ENCODE measurements around the gene UBE2G2. TPM values are rescaled to one million over a fixed set of nuclear protein-coding genes. Genes with fewer than 3 reads are reported as not detected.
A peak's percentile ranks its signal among the peaks of the same experiment; 100 is the strongest.

The UBE2G2 gene
- total RNA-seq, 6 donors from 2014 or later = 74.4 to 218 (median 80.1) TPM

DNA sequence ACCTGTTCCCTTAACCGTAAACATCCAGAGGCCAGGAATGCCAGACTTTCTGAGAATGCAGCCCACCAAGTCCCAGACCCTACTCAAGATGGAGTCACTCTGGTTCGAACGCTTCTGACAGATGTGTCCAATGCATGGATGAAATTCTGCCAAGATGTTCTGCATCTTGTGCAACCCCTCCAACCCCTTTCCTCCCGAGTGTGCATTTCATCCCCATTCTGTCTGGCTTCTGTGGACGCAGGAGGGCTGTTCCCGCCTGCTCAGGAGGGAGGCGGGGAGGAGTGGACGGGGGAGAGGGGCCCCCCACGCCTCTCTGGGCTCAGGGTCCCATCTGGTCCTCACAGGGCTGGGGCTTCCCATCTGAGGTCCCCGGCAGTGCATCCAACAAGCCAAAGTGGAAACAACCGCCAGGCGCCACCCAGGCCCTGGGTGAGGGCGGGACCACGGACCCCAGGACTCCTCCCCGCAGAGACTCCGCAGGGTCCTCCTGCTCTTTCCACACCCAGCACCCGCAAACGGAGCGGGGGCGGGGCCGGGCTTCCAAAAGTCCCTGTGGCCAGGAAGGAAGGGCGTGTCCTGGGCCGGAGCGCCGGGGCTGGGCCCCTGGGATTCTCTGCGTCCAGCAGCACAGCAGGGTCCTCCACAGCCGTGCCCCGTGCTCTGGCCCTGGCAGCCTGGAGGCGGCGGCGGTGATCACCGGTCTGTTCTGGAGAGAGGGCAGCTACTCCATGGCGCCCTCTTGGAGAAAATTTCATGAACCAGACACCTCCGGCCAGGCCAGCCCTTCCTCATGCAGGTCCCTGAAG lies 44.0 kb upstream of the UBE2G2 start:
- ATAC-seq (ENCODE audit: low FRiP score in 2 of 2) (peak; percentile 76 to 79), DNase-seq (peak; percentile 78 to 93)
- peak overlapping the region in 2 of 4 donors; percentile 42 to 48 for H3K27ac ChIP-seq
- WGBS, 2 donors = 6 to 36% methylated on average over 5 to 33 of the region's 34 CpGs
- peak overlapping the region in 3 of 4 donors; percentile 25 to 46 (median 37) for H3K4me3 ChIP-seq
- no peaks in the 10 kb centered on the region for H3K27me3 ChIP-seq
- H3K9me3 ChIP-seq = no peaks in the 10 kb centered on the region
- H3K36me3 ChIP-seq = peaks cover 17 to 25% (median 21%) of the 10 kb centered on the region in 4 donors
- TF ChIP-seq POLR2AphosphoS5 (IDR thresholded peaks at IDR 0.05) (peak in 1 of 2 donors; percentile 40), EP300 (IDR thresholded peaks at IDR 0.05) (peak in 1 of 4 donors; percentile 18), POLR2A (IDR thresholded peaks at IDR 0.05) (peak in 1 of 4 donors; percentile 19)
- TF ChIP-seq, protein P1, sequence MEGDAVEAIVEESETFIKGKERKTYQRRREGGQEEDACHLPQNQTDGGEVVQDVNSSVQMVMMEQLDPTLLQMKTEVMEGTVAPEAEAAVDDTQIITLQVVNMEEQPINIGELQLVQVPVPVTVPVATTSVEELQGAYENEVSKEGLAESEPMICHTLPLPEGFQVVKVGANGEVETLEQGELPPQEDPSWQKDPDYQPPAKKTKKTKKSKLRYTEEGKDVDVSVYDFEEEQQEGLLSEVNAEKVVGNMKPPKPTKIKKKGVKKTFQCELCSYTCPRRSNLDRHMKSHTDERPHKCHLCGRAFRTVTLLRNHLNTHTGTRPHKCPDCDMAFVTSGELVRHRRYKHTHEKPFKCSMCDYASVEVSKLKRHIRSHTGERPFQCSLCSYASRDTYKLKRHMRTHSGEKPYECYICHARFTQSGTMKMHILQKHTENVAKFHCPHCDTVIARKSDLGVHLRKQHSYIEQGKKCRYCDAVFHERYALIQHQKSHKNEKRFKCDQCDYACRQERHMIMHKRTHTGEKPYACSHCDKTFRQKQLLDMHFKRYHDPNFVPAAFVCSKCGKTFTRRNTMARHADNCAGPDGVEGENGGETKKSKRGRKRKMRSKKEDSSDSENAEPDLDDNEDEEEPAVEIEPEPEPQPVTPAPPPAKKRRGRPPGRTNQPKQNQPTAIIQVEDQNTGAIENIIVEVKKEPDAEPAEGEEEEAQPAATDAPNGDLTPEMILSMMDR (IDR thresholded peaks at IDR 0.05) = peak in 3 of 6 experiments; percentile 11 to 42 (median 25)
- H3K4me1 ChIP-seq = peaks cover 18 to 21% (median 20%) of the 10 kb centered on the region in 4 donors

DNA sequence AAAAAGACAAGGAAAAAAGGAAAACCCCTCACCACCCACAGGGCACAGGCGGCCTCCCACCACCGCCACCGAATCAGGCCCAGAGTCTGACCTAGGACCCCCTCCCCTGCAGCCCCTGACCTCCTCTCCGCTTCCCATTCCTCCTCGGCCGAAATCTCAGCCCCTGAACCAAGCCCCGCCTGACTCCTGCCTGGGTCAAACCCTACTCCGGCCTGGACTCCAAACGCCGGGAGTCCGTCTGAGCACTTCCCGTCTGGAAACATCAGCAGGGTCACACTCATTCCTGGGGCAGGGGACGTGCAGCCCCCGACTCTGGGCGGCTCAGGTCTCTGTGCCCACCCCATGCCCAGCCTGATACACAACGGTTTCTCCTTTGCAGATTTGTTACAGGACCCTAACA lies 42.6 kb upstream of the UBE2G2 start:
- H3K27ac ChIP-seq = no peak overlapping the region
- DNase-seq = no peak
- WGBS, 2 donors = 77 to 83% methylated on average over 14 to 16 of the region's 16 CpGs
- no peak overlapping the region for H3K4me3 ChIP-seq
- H3K4me1 ChIP-seq = peaks cover 18 to 21% (median 20%) of the 10 kb centered on the region in 4 donors
- peaks cover 4 to 12% (median 8%) of the 10 kb centered on the region in 4 donors for H3K36me3 ChIP-seq
- no peaks in the 10 kb centered on the region for H3K27me3 ChIP-seq
- no peak for ATAC-seq (ENCODE audit: low FRiP score in 2 of 2)
- TF ChIP-seq, protein P1 (IDR thresholded peaks at IDR 0.05) = no peak
- TF ChIP-seq EP300 (IDR thresholded peaks at IDR 0.05) (no peak), POLR2AphosphoS5 (IDR thresholded peaks at IDR 0.05) (no peak), POLR2A (IDR thresholded peaks at IDR 0.05) (no peak)
- H3K9me3 ChIP-seq = no peaks in the 10 kb centered on the region

GRCh38 chr21:44842721-44843445 lies 41.3 kb upstream of the UBE2G2 start:
- DNase-seq (no peak), ATAC-seq (ENCODE audit: low FRiP score in 2 of 2) (no peak)
- Histone ChIP-seq H3K36me3 (no peaks in the 10 kb centered on the region), H3K4me3 (no peak overlapping the region), H3K9me3 (no peaks in the 10 kb centered on the region), H3K27me3 (no peaks in the 10 kb centered on the region), H3K27ac (no peak overlapping the region), H3K4me1 (peaks cover 18 to 21% (median 20%) of the 10 kb centered on the region in 4 donors)
- WGBS, 2 donors = 87 to 89% methylated on average over 17 to 23 of the region's 23 CpGs
- no peak for TF ChIP-seq POLR2A (IDR thresholded peaks at IDR 0.05)
- no peak for TF ChIP-seq EP300 (IDR thresholded peaks at IDR 0.05)
- TF ChIP-seq, protein P1 (IDR thresholded peaks at IDR 0.05) = no peak

DNA sequence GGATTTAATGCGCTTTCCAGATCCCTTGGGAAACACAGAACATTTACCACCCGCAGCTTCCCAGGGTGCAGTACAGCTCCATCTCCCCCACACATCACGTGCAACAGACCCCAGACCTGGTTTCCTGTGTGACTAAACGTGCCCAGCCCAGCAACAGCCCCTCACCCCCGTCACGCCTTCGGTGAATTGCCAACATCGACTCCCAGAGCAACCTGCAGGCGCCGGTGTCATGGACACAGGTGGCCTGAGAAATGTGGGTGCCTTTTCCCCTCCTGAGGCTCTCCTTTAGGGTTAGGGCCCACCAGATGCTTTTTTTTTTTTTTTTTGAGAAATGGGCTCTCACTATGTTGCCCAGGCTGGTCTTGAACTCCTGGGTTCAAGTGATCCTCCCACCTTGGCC lies 40.5 kb upstream of the UBE2G2 start:
- DNase-seq (peak in 1 of 2 donors; percentile 41), ATAC-seq (ENCODE audit: low FRiP score in 2 of 2) (no peak)
- Histone ChIP-seq H3K9me3 (no peaks in the 10 kb centered on the region), H3K27ac (no peak overlapping the region), H3K27me3 (no peaks in the 10 kb centered on the region), H3K36me3 (no peaks in the 10 kb centered on the region), H3K4me1 (peaks cover 18 to 20% (median 19%) of the 10 kb centered on the region in 4 donors), H3K4me3 (no peak overlapping the region)
- 78 to 81% methylated on average over 10 of the region's 10 CpGs for WGBS, 2 donors
- TF ChIP-seq, protein P1 (IDR thresholded peaks at IDR 0.05) = no peak
- TF ChIP-seq POLR2A (IDR thresholded peaks at IDR 0.05) (no peak), EP300 (IDR thresholded peaks at IDR 0.05) (no peak), POLR2AphosphoS5 (IDR thresholded peaks at IDR 0.05) (no peak)

Measured in upper lobe of left lung (tissue), 6 donors.